HL-60/S4 treated with retinoic acid at 250 ng/mL for 4 days and 3 days (cell line): Measurements from ENCODE around the gene EPO.

ENCODE experiments used
- in situ Hi-C: fragments of 300-500 bp; cut with MboI; formaldehyde crosslinking; loops from 2 replicates; pipeline ENCODE4 v1.7.0; 2022; ENCODE audit warnings: low sequenced_read_pairs

The EPO gene

DNA sequence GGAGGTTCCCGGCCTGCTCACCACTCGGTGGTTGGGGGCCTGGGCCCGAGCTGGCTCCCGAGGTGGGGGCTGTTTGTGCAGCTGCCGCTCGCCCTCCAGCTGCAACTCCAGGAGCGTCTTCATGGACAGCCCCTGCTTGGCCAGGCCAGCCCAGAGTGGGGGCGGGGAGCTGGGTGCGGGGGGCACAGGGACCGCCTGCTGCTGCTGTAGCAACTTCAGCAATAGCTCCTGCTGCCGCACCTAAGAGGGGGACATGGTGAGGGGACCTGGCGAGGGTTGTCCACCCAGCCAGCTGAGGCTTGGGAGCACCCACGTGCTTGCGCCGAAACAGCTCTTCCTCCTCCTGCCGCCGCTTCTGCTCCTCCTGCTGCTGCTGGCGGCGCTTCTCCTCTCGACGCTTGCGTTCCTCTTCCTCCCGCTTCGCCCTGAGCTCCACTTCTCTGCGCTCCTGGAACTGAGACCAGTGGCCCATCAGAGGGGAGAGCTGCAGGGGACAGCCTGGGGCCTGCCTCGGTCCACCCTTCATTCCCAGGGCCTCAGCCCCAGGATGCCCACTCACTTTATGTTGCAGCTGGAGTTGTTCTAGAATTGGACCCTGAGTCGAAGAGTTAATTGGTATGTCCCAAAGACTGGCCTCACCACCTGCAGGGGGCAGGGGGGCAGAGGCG is 37.1 kb upstream of the EPO start:
- in situ Hi-C loops, result loop anchor here (10.0 kb wide), 1 partner anchor 108 kb away; the partner anchor contains the start of gene SAP25

DNA sequence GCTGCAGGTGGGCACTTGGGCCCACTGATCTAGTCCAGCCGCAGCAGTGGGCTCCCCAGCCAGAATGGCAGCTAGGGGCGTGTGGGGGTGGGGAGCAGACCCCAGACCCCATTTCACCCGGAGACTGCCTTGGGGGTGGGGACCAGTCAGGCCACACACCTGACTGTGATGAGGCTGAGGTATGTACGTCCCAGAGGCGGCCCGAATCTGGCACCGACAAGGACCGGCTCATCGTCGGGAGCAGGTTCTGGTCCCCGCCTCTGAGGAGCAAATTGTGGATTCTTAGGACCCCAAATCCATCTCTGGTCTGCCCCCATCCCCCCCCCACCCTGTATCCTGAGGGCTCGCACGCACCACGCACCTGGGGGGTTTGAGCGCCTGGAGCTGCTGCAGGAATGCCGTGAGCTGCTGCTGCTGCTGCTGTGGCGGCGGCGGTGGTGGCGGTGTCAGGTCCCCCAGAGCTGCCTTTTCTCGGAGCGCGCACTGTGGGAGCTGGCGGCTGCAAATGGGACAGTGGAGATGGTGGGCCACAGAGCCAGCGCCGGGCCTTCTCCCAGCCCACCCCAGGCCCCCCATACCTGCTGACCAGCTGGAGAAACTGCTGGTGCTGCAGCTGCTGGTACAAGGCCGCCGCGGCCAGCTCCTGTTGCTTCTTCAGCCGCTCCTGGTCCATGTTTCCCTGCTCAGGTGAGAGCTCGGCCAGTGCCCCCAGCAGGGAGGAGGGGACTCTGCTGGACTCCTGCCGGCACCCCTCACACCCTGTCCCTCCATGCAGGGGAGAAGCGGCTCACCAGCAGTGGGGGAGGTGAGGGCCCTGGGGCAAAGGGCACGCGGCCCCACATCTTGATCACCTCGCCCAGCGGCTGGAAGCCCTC is 36.4 kb upstream of the EPO start:
- in situ Hi-C loops, result loop anchor here (10.0 kb wide), 1 partner anchor 109 kb away; the partner anchor contains the start of gene SAP25

DNA sequence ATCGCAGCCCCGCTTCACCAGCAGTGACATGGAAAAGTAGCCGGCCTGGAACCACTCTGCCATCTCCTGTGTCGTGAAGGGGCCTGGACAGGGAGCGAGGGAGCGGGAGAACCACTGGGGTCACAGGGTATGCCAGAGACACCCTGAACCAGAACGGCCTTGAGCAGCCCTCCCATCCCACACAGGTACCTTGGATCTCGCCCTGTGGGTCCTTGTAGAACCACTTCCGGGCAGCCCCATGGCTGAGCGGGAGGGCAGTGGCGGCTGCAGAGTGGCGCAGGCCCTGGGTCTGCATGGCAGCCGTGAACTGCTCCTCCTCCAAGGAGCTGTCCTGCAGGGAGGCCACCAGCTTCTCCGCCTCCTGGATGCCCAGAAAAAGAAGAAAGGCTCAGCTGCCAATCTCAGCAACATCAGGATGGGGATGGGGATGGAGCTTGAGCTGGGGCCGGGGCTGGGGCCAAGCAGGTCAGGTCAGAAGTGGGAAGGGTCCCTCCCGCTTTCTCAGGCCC is 35.7 kb upstream of the EPO start:
- in situ Hi-C loops, result loop anchor here (10.0 kb wide), 1 partner anchor 110 kb away; the partner anchor contains the start of gene SAP25

DNA sequence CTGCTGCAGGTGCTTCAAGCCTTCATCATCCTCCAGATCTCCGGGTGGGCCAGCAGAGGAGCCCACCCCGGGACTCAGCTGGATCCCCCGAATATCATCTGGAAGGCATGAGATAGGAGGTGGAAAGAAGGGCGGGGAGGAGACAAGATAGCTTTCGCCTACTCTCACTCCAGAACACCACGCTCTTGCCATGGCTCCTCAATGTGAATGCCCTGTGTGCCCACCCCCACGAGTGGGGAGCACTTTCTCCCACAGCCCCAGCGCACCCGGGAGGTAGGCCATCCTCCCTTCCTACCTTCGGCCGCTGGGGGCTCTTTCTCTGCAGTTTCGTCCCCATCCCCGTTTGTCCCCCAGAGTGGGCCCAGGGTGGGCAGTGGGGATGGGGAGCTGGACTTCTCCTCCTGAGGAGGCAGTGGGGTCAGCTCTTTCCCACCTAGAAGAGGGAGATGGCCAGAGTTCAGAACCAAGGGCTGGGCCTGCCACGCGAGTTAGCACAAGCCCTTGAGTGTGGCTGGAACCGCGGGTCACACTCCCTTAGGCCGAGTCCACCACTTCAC is 35.1 kb upstream of the EPO start:
- in situ Hi-C loops, result loop anchor here (10.0 kb wide), 1 partner anchor 110 kb away; the partner anchor contains the start of gene SAP25

DNA sequence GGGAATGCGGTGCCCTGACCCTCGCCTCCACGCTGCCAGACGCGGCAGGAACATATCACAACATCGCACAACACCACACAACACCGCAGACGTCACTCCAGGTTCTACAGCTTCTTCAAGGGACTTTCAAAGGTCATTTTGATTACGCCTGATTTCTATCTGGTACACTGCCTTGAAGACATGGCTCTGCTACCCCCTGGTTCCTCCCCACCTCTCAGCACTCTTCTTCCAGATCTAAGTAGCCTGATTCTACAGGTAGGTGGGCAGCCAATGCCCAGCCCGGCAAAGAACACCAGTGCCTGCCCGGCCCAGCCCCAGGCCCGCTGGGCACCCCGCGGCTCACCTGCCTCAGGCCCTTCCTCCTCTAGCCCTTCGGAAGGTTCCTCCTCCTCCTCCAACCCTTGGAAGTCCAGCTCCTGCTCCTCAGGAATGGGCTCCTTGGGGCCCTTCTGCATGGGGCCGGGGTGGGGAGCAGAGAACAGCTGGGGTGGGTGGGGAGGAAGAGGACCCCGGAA is 34.6 kb upstream of the EPO start:
- in situ Hi-C loops, result loop anchor here (10.0 kb wide), 1 partner anchor 111 kb away; the partner anchor contains the start of gene SAP25

DNA sequence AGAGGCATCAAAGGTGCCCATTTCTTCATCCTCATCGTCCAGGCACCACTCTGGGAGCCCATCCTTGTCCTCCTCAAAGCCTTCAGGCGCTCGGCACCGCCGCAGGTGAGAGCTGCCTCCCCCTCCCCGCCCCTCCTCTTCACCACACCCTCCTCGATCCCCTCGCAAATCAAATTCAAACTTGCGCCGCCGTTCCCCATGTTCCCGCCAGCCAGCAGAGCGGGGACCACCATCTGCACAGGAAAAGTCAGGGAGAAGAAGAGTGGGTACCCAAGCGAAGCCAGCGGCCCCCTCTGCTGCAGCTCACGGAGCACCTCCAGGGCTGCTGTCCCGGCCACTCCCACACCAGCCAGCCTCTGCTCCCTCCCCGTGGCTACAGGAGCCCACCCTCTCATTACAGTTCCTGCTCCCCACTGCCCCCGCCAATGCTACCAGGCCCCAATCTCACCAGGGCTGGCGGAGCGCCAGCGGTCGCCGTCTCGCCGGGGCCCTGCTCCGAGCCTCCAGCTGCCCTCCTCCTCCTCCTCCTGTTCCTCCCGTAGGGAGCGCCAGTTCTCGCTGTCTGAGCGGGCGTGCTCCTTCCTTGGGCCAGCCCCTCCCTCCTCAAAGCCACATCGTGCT is 34.0 kb upstream of the EPO start:
- in situ Hi-C loops, result loop anchor here (10.0 kb wide), 1 partner anchor 112 kb away; the partner anchor contains the start of gene SAP25

DNA sequence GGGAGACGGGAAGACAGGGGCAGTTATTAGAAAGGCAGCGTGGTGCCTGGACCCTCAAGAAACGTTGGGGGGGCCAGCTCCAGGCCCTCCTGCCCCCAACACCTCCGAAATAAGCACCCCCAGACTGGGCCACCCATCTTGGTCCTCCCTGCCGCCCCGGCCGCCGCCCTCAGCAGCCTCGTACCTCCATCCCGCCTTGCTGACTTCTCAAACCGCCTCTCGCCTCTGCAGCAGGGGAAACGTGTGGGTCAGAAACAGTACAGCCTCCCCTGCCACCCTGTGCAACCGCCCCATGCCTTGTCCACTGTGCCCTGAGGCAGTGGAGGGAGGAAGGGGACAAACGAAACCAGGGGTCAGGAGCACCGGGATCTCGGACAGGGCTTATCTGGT is 33.5 kb upstream of the EPO start:
- in situ Hi-C loops, result loop anchor here (10.0 kb wide), 1 partner anchor 112 kb away; the partner anchor contains the start of gene SAP25

DNA sequence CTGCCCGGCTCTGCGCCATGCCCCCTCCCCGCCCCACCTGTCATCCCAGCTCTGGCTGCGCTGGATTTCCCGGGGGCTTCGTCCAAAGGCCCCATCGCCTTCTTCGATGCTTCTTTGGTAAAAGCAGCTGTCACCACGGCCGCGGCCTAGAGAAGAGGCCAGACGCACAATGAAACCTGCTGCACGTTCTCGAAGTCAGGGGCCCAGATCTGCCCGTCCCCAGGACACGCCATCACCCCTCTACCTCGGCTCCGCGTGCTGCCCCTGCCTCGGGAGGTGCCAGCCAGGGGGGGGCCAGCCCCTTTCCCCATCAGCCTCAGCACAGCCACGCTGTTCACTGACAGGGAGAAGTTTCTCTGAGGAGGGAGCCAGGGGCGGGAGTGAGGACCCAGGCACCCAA is 33.0 kb upstream of the EPO start:
- in situ Hi-C loops, result loop anchor here (10.0 kb wide), 1 partner anchor 112 kb away; the partner anchor contains the start of gene SAP25

DNA sequence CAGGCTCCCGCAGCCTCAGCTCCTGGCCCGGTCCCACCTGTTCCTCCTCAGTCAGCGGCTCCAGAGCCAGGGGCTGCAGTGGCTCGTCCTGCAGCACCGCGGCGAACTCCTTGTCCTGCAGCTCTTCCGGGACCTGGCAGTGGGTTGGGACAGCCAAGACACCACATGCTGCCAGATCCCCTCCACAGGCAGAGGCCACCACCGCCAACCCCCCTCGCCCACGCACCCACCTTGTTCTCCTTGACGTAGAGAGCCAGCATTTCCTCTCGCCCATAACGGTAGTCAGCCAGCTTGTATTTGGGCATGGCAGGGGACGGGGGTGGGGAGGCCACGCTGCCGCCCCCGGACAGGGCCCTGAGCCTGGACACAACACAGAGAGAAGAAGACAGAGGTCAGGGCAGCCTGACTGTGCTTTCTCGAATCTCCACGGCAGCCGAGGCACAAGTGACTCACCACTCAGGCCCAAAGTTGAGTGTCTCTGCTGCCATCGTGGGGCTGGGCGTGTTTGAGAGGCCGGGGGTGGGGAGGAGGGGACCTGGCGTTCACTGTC is 32.4 kb upstream of the EPO start:
- in situ Hi-C loops, result loop anchor here (10.0 kb wide), 1 partner anchor 113 kb away; the partner anchor contains the start of gene SAP25

DNA sequence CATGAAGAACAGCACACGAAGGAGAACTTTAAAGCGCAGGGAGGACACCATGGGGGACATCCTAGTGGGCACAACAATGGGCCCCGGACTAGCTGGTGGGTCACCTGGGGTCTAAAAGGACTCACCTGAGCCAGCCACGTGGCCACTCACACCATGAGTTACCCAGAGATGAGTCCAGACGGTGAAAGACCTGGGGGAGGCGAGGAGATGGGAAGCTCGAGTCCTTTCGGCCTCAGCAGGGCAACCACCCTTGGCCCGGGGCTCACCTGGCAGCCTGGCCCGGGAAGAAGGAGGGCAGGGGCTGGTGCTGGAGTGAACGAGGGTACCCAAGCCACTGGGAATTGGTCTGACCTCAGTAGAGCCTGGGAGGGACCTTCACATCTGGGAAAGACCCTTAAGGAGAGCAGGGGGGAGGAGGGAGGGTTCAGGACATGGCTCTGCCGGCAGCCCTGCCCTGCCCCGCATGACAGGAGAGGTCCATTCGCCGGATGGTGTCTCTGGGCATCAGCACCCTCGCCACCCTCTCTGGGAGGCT is 31.9 kb upstream of the EPO start:
- in situ Hi-C loops, result loop anchor here (10.0 kb wide), 1 partner anchor 114 kb away; the partner anchor contains the start of gene SAP25

DNA sequence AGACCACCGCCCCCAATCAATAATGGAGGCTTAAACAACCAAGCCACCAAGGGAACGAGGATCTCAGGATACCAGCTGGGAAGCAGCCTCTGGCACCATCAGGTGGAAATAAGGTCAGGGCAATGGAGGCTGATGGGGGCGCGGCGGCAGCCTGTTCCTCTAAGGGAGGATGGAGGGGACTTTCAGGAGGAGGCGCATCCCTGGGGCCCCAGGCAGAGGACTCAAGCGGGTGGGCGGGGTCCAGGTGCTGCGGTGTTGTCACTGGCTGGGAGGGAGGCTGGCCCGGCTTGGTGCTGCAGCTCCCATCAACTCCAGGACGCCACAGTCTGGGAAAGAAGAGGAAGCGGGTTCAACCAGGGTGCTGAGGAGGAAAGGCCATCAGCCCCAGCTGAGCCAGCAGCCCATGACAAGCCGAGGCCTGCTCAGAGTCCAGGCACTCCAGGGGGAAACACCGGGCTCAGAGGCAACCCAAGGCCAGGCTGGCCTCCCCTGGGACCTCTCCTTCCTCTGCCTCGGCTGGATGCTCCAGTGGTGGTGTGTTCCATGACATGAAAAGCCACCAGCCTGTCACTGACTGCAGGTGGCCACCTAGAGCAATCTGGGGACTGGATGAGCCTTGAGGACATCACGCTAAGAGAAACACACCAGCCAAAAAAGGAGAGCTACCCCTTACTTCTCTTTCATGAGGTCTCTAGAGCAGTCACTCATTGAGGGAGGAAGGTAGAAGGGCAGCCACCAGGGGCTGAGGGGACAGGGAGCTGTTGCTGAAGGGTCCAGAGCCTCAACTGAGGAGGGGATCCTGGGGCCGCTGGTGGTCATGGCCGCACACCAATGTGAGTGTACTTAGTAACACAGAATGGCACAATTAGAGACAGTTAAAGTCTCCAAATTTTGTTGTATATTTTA is 30.8 kb upstream of the EPO start:
- in situ Hi-C loops, result loop anchor here (10.0 kb wide), 1 partner anchor 115 kb away; the partner anchor contains the start of gene SAP25

DNA sequence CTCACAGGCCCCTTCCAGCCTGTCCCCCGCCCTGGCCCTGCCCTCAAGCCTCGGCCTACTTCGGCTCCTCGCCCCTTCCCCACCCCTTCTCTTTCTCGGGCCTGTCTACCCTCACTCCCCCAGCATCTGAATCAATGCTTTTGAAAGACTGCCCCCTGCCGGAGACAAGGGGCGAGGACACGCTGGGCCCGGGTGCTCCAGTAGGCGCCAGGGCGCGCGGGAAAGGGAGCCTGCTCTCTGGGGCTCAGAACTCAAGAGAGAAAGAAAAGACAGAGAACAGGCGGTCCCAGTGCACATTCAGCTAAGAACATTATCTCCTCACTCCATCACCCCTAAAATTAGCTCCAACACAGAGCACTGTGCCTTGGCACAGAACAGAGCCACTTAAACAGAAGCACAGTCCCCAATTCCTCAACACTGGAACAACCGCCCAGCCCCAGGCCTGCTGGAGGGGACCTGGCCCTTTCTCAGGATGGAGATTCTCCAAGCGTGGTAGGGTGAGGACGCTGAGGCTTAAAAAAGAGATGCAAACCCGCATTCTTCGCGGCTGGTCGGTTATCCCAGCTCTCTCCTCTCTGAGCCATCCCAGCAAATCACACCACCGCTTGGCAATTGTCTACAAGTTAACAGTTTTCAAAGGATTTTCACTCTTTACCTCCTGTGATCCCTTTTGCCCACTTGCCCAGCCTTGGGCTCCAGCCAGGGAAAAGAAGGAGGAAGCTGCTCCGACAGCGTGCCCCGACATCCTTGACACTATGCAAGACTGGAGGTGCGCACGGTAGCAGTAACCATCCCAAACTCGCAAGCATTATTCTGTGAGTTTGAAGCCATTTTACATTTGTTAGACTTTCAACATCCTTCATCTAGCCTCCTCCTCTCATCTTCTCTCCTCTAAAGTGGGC is 28.3 kb upstream of the EPO start:
- in situ Hi-C loops, result no loop called here

DNA sequence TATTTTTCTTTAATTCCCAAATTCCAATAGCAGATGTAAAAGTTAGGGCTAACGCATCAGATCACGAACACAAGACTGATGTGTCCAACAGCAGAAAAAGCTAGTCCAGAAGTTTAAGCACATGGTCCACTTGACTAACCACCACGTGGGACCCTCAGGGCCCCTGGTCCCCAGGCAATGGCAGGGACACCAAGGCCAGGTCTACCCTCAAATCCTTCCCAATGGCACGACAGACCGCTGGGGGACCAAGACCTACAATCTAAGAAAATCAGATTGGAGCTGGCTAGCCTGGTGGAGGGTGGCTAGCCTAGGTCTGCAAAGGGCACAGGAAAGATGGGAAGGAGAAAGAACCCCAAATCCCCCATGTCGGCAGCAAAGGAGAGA is 27.7 kb upstream of the EPO start:
- in situ Hi-C loops, result no loop called here

DNA sequence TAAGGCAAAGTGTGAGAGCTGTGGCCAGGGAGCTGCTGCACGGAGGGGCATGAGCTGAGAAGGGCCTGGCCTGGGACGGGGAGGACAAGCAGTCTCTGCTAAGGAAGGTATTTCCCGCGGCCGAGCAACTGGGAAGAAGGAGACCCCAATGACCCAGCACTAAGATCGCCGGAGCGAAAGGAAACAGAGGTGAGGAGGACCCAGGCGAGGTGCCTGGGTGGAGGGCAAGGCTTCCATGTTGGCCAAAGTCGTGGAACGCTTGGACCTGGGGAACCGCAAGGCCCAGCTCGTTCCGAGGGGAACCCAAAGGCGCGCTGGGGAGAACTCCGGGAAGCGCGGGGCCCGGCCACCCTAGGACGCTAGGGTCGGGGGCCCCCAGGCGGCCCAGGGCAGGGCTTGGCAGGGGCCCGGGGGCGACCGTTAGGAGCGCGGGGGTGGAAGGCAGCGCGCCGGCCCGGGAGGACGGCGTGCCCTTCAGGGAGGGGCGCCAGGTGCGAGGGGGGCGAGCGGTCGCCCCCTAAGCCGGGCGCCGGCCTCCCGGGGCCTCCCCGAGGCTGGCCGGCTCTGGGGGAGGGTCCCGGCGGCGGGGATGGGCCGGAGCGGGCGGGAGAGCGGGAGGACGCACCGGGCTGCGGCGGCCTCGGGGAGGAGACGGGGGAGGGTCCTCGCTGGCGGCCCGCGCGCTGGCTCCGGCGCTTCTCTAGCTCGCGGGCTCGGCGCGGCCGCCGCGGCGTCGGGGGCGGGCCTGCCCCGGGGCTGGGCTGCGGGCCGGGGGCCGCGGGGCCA is 26.8 kb upstream of the EPO start:
- in situ Hi-C loops, result no loop called here

DNA sequence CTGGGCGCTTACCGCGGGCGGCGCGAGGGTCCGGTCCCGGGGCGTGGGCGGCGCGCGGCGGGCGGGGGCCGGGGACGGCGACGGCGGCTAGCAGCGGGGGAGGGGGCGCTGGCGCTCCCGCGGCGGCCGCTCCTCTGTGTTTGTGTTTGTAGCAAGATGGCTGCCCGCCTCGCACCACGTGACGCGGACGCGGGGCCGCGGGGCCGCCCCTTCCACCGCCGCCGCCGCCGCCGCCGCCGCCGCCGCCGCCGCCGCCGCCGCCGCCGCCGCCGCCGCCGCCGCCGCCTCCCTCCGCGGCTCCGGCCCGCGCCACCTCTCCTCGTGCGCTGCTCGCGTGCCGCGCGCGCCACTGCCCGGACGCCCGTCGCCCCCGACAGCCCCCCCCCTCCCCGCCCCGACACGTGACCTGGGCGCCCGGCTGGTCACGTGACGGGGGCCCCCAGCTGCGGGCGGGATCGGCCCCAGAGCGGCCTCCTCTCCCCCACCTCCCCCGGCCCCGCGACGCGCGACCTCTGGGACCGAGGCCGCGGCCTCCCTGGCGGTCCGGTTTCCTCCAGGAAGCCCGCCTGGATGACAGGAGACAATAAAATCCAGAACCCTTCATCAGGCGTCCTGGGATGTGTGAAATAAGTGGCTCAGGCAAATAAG is 26.0 kb upstream of the EPO start, which contains the start of gene GIGYF1:
Gene GIGYF1, minus strand, starts transcription at position 153 of the 648 bp plus-strand sequence. CDS start 6,012 bp downstream, outside the sequence.
- in situ Hi-C loops, result no loop called here

DNA sequence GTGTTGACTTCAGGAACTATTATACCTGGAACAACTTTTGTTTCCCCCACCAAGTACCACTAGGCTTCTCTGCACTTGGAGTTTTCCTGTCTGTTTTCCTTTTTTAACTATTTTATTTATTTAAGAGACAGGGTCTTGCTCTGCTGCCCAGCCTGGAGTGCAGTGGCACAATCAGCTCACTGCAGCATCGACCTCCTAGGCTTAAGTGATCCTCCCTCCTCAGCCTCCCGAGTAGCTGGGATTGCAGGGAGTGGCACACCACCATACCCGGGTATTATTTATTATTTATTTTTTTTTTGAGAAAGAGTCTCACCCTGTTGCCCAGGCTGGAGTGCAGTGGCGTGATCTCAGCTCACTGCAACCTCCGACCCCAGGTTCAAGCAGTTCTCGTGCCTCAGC is 24.1 kb upstream of the EPO start:
- in situ Hi-C loops, result no loop called here
